ENCODE measurements around the gene DEPDC5.

The DEPDC5 gene

GRCh38 chr22:31742115-31742514 is 11.7 kb upstream of the DEPDC5 start:
- TF ChIP-seq SIN3A (IDR thresholded peaks at IDR 0.05; ENCODE audit: borderline replicate concordance, insufficient read depth, low read length) (no peak), POLR2AphosphoS5 (IDR thresholded peaks at IDR 0.05; ENCODE audit: low read depth, low read length) (no peak), REST (IDR thresholded peaks at IDR 0.05; ENCODE audit: insufficient read depth in 1 of 2, low read depth in 2 of 2, low read length in 2 of 2) (no peak), FOXP2 (optimal IDR thresholded peaks at IDR 0.05; ENCODE audit: borderline replicate concordance, extremely low read depth, extremely low read length, insufficient read depth) (no peak), TAF1 (IDR thresholded peaks at IDR 0.05; ENCODE audit: borderline replicate concordance, insufficient read depth, low read length) (no peak)

DNA sequence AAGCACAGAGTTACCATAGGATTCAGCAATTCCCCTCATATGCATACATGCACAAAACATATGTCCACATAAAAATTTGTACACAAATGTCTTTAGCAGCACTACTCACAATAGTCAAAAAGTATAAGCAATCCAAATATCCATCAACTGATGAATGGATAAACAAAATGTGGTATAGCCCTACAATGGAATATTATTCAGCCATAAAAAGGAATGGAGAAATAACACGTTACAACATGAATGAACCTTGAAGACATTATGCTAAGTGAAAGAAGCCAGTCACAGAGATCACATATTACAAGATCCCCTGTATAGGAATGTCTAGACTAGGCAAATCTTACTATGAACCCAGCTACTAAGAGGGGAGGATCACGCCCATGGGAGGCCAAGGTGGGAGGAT is 11.1 kb upstream of the DEPDC5 start:
- TF ChIP-seq TAF1 (IDR thresholded peaks at IDR 0.05; ENCODE audit: borderline replicate concordance, insufficient read depth, low read length) (no peak), FOXP2 (optimal IDR thresholded peaks at IDR 0.05; ENCODE audit: borderline replicate concordance, extremely low read depth, extremely low read length, insufficient read depth) (no peak), POLR2AphosphoS5 (IDR thresholded peaks at IDR 0.05; ENCODE audit: low read depth, low read length) (no peak), REST (IDR thresholded peaks at IDR 0.05; ENCODE audit: insufficient read depth in 1 of 2, low read depth in 2 of 2, low read length in 2 of 2) (no peak), SIN3A (IDR thresholded peaks at IDR 0.05; ENCODE audit: borderline replicate concordance, insufficient read depth, low read length) (no peak)

DNA sequence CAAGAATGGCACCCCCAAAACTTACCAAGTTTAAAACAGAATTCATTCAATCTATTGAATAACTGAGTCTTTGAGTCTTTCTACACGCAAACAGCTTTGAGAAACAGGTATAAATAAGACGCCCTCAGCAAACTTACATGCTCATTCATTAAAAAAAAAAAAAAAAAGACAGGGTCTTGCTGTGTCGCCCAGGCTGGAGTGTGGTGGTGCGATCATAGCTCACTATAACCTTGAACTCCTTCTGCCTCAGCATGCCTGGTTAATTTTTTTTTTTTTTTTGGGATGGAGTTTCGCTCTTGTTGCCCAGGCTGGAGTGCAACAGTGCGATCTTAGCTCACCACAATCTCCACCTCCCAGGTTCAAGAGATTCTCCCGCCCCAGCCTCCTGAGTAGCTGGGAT is 9.9 kb upstream of the DEPDC5 start:
- TF ChIP-seq SIN3A (IDR thresholded peaks at IDR 0.05; ENCODE audit: borderline replicate concordance, insufficient read depth, low read length) (no peak), REST (IDR thresholded peaks at IDR 0.05; ENCODE audit: insufficient read depth in 1 of 2, low read depth in 2 of 2, low read length in 2 of 2) (no peak), FOXP2 (optimal IDR thresholded peaks at IDR 0.05; ENCODE audit: borderline replicate concordance, extremely low read depth, extremely low read length, insufficient read depth) (no peak), POLR2AphosphoS5 (IDR thresholded peaks at IDR 0.05; ENCODE audit: low read depth, low read length) (no peak), TAF1 (IDR thresholded peaks at IDR 0.05; ENCODE audit: borderline replicate concordance, insufficient read depth, low read length) (no peak)

- TF ChIP-seq REST (IDR thresholded peaks at IDR 0.05; ENCODE audit: insufficient read depth in 1 of 2, low read depth in 2 of 2, low read length in 2 of 2) = no peak
- TF ChIP-seq SIN3A (IDR thresholded peaks at IDR 0.05; ENCODE audit: borderline replicate concordance, insufficient read depth, low read length) = no peak
- TF ChIP-seq TAF1 (IDR thresholded peaks at IDR 0.05; ENCODE audit: borderline replicate concordance, insufficient read depth, low read length) = no peak
- no peak for TF ChIP-seq POLR2AphosphoS5 (IDR thresholded peaks at IDR 0.05; ENCODE audit: low read depth, low read length)
These were observed 6.4 kb upstream of the DEPDC5 start for GRCh38 chr22:31747441-31747840.

DNA sequence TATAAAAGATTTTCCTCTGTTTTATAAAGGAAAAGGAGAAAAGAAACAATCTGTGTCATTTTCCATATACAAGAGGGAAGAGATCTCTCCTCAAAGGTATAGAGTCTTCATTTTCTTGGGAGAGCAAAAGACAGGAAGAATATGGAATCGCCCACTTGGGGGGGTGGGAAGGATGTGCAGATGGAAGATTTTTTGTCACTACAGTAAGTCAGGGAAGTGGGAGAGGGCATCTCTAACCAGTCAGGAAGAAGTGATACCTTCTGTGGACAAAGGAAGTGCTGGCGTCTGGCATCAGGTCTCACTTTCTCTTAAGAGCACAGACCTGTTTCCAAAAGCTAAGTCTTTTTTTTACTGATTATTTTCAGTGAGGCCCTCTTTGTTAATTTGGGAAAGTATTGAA is 5.3 kb upstream of the DEPDC5 start:
- TF ChIP-seq SIN3A (IDR thresholded peaks at IDR 0.05; ENCODE audit: borderline replicate concordance, insufficient read depth, low read length) = no peak
- TF ChIP-seq FOXP2 (optimal IDR thresholded peaks at IDR 0.05; ENCODE audit: borderline replicate concordance, extremely low read depth, extremely low read length, insufficient read depth) = no peak
- TF ChIP-seq TAF1 (IDR thresholded peaks at IDR 0.05; ENCODE audit: borderline replicate concordance, insufficient read depth, low read length) = no peak
- TF ChIP-seq REST (IDR thresholded peaks at IDR 0.05; ENCODE audit: insufficient read depth in 1 of 2, low read depth in 2 of 2, low read length in 2 of 2) = no peak
- no peak for TF ChIP-seq POLR2AphosphoS5 (IDR thresholded peaks at IDR 0.05; ENCODE audit: low read depth, low read length)
